H9 (cell line): ENCODE measurements around the gene MYH9. TPM values are rescaled to one million over a fixed set of nuclear protein-coding genes. Genes with fewer than 3 reads are reported as not detected.

Source experiments
- DNase-seq: peaks from one replicate; pipeline ENCODE4 v3.0.0-alpha.2; 2017
- H2AFZ ChIP-seq: one replicate; pipeline ENCODE4 v1.6.1; 2013; ENCODE audit warnings: mild to moderate bottlenecking, low read length, control low read depth, moderate library complexity
- H2AK5ac ChIP-seq: 2 replicates; pipeline ENCODE4 v1.6.1; 2013; ENCODE audit warnings: low read length, control low read depth, mixed read lengths; ENCODE audit not compliant: insufficient read length
- H2BK120ac ChIP-seq: one replicate; pipeline ENCODE4 v1.6.1; 2013; ENCODE audit warnings: low read depth, mild to moderate bottlenecking, low read length, control low read depth, inconsistent platforms; ENCODE audit not compliant: poor library complexity, severe bottlenecking
- H2BK12ac ChIP-seq: 2 replicates; pipeline ENCODE4 v1.6.1; 2013; ENCODE audit warnings: low read length, control low read depth, mixed read lengths, low read depth; ENCODE audit not compliant: insufficient read length
- H2BK15ac ChIP-seq: 2 replicates; pipeline ENCODE4 v1.6.1; 2013; ENCODE audit warnings: low read depth, low read length, control low read depth
- H2BK20ac ChIP-seq: one replicate; pipeline ENCODE4 v1.6.1; 2013; ENCODE audit warnings: low read depth, mild to moderate bottlenecking, low read length, control low read depth, inconsistent platforms; ENCODE audit not compliant: poor library complexity, severe bottlenecking
- H2BK5ac ChIP-seq: 2 replicates; pipeline ENCODE4 v1.6.1; 2013; ENCODE audit warnings: low read length, control low read depth, mixed read lengths; ENCODE audit not compliant: insufficient read length
- H3K14ac ChIP-seq: 2 replicates; pipeline ENCODE4 v1.6.1; 2013; ENCODE audit warnings: low read length, control low read depth; ENCODE audit not compliant: insufficient read depth
- H3K18ac ChIP-seq: 2 replicates; pipeline ENCODE4 v1.6.1; 2013; ENCODE audit warnings: low read depth, mild to moderate bottlenecking, mixed read lengths, low read length, control low read depth; ENCODE audit not compliant: insufficient read length
- H3K23ac ChIP-seq: 2 replicates; pipeline ENCODE4 v1.6.1; 2013; ENCODE audit warnings: low read length, control low read depth, mixed read lengths, low read depth; ENCODE audit not compliant: insufficient read length
- H3K23me2 ChIP-seq: 2 replicates; pipeline ENCODE4 v1.6.1; 2013; ENCODE audit warnings: low read depth, mild to moderate bottlenecking, mixed read lengths, low read length, control low read depth; ENCODE audit not compliant: insufficient read length, poor library complexity, severe bottlenecking
- H3K27ac ChIP-seq: 2 replicates; pipeline ENCODE4 v1.5.1; 2013; ENCODE audit warnings: low read length, control low read depth, mixed read lengths, low read depth; ENCODE audit not compliant: insufficient read length
- H3K27me3 ChIP-seq: 2 replicates; pipeline ENCODE4 v1.6.1; 2013; ENCODE audit warnings: low read length, control low read depth, inconsistent platforms; ENCODE audit not compliant: insufficient read depth
- H3K4ac ChIP-seq: 2 replicates; pipeline ENCODE4 v1.6.1; 2013; ENCODE audit warnings: low read depth, mild to moderate bottlenecking, control low read depth, inconsistent platforms, low read length, moderate library complexity
- H3K4me1 ChIP-seq: 2 replicates; pipeline ENCODE4 v1.6.1; 2013; ENCODE audit warnings: low read length, control low read depth, inconsistent platforms; ENCODE audit not compliant: insufficient read depth
- H3K4me2 ChIP-seq: 2 replicates; pipeline ENCODE4 v1.6.1; 2013; ENCODE audit warnings: low read length, control low read depth, mixed read lengths; ENCODE audit not compliant: insufficient read length, insufficient read depth
- H3K56ac ChIP-seq: 2 replicates; pipeline ENCODE4 v1.6.1; 2013; ENCODE audit warnings: low read depth, mild to moderate bottlenecking, mixed read lengths, low read length, control low read depth; ENCODE audit not compliant: insufficient read length
- H3K79me1 ChIP-seq: 2 replicates; pipeline ENCODE4 v1.6.1; 2013; ENCODE audit warnings: low read depth, mild to moderate bottlenecking, moderate library complexity, low read length, control low read depth, inconsistent platforms; ENCODE audit not compliant: insufficient read depth, poor library complexity, severe bottlenecking
- H3K79me2 ChIP-seq: 2 replicates; pipeline ENCODE4 v1.6.1; 2013; ENCODE audit warnings: low read length, control low read depth, inconsistent platforms; ENCODE audit not compliant: insufficient read depth
- H3K9ac ChIP-seq: 2 replicates; pipeline ENCODE4 v1.6.1; 2013; ENCODE audit warnings: low read length, control low read depth, mixed read lengths; ENCODE audit not compliant: insufficient read length; ENCODE audit errors: extremely low read depth
- H3K9me3 ChIP-seq: one replicate; pipeline ENCODE4 v1.6.1; 2013; ENCODE audit warnings: low read depth, low read length, inconsistent platforms; ENCODE audit not compliant: control insufficient read depth
- H3T11ph ChIP-seq: one replicate; pipeline ENCODE4 v1.6.1; 2013; ENCODE audit warnings: mild to moderate bottlenecking, low read length, control low read depth, inconsistent platforms
- H4K20me1 ChIP-seq: one replicate; pipeline ENCODE4 v1.6.1; 2013; ENCODE audit not compliant: control insufficient read depth, insufficient read length, insufficient read depth
- H4K5ac ChIP-seq: 2 replicates; pipeline ENCODE4 v1.6.1; 2013; ENCODE audit warnings: low read depth, mild to moderate bottlenecking, mixed read lengths, low read length, control low read depth; ENCODE audit not compliant: insufficient read length
- H4K8ac ChIP-seq: replicated peaks from 2 replicates; pipeline ENCODE4 v1.6.1; 2013; ENCODE audit warnings: low read length, control low read depth, mixed read lengths, low read depth; ENCODE audit not compliant: insufficient read length
- H4K91ac ChIP-seq: 2 replicates; pipeline ENCODE4 v1.6.1; 2013; ENCODE audit warnings: low read depth, mild to moderate bottlenecking, moderate library complexity, mixed read lengths, low read length, control low read depth; ENCODE audit not compliant: insufficient read length
- H3K27ac Mint-ChIP-seq, 3 experiments: 2 replicates in 2 of 3; 3 replicates in 1 of 3; pipeline ENCODE4 v1.8.0; 2020 to 2021; ENCODE audit warnings: mixed read lengths in 3 of 3, mild to moderate bottlenecking in 1 of 3, moderate library complexity in 1 of 3
- H3K27me3 Mint-ChIP-seq: 2 replicates; pipeline ENCODE4 v1.8.0; 2021; ENCODE audit warnings: low read depth, mild to moderate bottlenecking, moderate library complexity, mixed read lengths
- H3K36me3 Mint-ChIP-seq, 3 experiments: 2 replicates in 2 of 3; 3 replicates in 1 of 3; pipeline ENCODE4 v1.8.0; 2020 to 2021; ENCODE audit warnings: low read depth in 3 of 3, mixed read lengths in 3 of 3; ENCODE audit not compliant: insufficient read depth in 1 of 3
- H3K4me1 Mint-ChIP-seq, 2 experiments: 2 replicates each; pipeline ENCODE4 v1.8.0; 2020; ENCODE audit warnings: mixed read lengths in 2 of 2
- H3K4me3 Mint-ChIP-seq, 2 experiments: 2 replicates in 1 of 2; 3 replicates in 1 of 2; pipeline ENCODE4 v1.8.0; 2020 to 2021; ENCODE audit warnings: mild to moderate bottlenecking in 2 of 2, mixed read lengths in 2 of 2, moderate library complexity in 1 of 2
- H3K9me3 Mint-ChIP-seq, 2 experiments: 2 replicates in 1 of 2; 3 replicates in 1 of 2; pipeline ENCODE4 v1.8.0; 2020; ENCODE audit warnings: mild to moderate bottlenecking in 2 of 2, mixed read lengths in 2 of 2, moderate library complexity in 1 of 2
- CTCF ChIP-seq: fragments of 200-600 bp; sonication (generic); conservative IDR thresholded peaks from 3 replicates; pipeline ENCODE4 v1.8.0; 2021; ENCODE audit warnings: antibody characterized with exemption, mild to moderate bottlenecking
- WGBS: extraction: QIAGEN DNeasy Blood & Tissue Kit; methylation state at CpG from one replicate; pipeline ENCODE4 v1.1.7; 2013; ENCODE audit warnings: missing lambda C conversion rate, low lambda C conversion rate, mixed read lengths; ENCODE audit not compliant: insufficient read length; ENCODE audit errors: extremely low coverage; 5-methylcytosine and 5-hydroxymethylcytosine counted together
- total RNA-seq: library from RNA; stranded (reverse); gene quantifications from 2 replicates; pipeline ENCODE4 v1.2.1, GENCODE V29; 2021

MYH9 gene
- total RNA-seq, 1 experiment from 2014 or later = 266 TPM

- H3K18ac ChIP-seq = no peak overlapping the region
- H2AK5ac ChIP-seq = no peak overlapping the region
- no peak overlapping the region for H3K23ac ChIP-seq
- no peak overlapping the region for H2BK120ac ChIP-seq
- no peaks in the 10 kb centered on the region for H3K4me1 ChIP-seq
- H3K4me1 Mint-ChIP-seq = no peaks in the 10 kb centered on the region
- H4K5ac ChIP-seq = no peak overlapping the region
- no peak overlapping the region for H3K4me3 Mint-ChIP-seq
- H3K27me3 Mint-ChIP-seq = no peaks in the 10 kb centered on the region; the same call in 1 of the 2 replicates
- no peak overlapping the region for H2AFZ ChIP-seq
- no peaks in the 10 kb centered on the region for H3K79me2 ChIP-seq
- no peak overlapping the region for H3K4ac ChIP-seq
- H4K8ac ChIP-seq = no peak overlapping the region
- H3K79me1 ChIP-seq = no peaks in the 10 kb centered on the region
- H3K27me3 ChIP-seq = no peaks in the 10 kb centered on the region
- no peak overlapping the region for H3T11ph ChIP-seq
- no peak overlapping the region for H2BK20ac ChIP-seq
- peaks cover 6 to 7% of the 10 kb centered on the region in 2 experiments; a peak in 3 of 5 replicates for H3K9me3 Mint-ChIP-seq
- WGBS = no CpG with 5 or more reads among the region's 7 CpGs
- H3K23me2 ChIP-seq = no peaks in the 10 kb centered on the region
- H3K14ac ChIP-seq = no peak overlapping the region; the same call in 1 of the 2 replicates
- H3K9me3 ChIP-seq = no peaks in the 10 kb centered on the region
- no peak overlapping the region for H3K27ac Mint-ChIP-seq
- no peak overlapping the region for H3K56ac ChIP-seq
- no peak overlapping the region for H2BK15ac ChIP-seq
- no peak overlapping the region for H4K91ac ChIP-seq
- peaks cover 80 to 97% (median 96%) of the 10 kb centered on the region in 3 experiments for H3K36me3 Mint-ChIP-seq
- no peak for TF ChIP-seq CTCF
- no peak overlapping the region for H3K27ac ChIP-seq
- H3K9ac ChIP-seq = no peak overlapping the region
- no peaks in the 10 kb centered on the region for H4K20me1 ChIP-seq
- no peak for DNase-seq
- H2BK5ac ChIP-seq = no peak overlapping the region
- H2BK12ac ChIP-seq = no peak overlapping the region
- H3K4me2 ChIP-seq = no peak overlapping the region
Measured at GRCh38 chr22:36295247-36295646, 92.5 kb downstream of the MYH9 start.
